Stomach (tissue), 9 donors: ENCODE measurements around the gene TLK1. TPM values are rescaled to one million over a fixed set of nuclear protein-coding genes. Genes with fewer than 3 reads are reported as not detected.

Source experiments
- DNase-seq, 2 donors: peaks; one replicate each; pipeline versions ENCODE4 v3.0.0 to v3.0.0-alpha.2; 2013 to 2019
- H3K27ac ChIP-seq, 5 donors: fragments of 200-600 bp in 4 of 5; sonication (generic) in 4 of 5; one replicate each; pipeline ENCODE4 v1.5.1; 2013 to 2019; ENCODE audit warnings: mild to moderate bottlenecking in 1 of 5, moderate library complexity in 1 of 5
- H3K27me3 ChIP-seq, 3 donors: fragments of 200-600 bp; sonication (generic); one replicate each; pipeline ENCODE4 v1.5.1; 2017 to 2019; ENCODE audit warnings: mixed run types in 1 of 3
- H3K36me3 ChIP-seq, 4 donors: fragments of 200-600 bp; sonication (generic); 1 replicate in 3 of 4; 2 replicates in 1 of 4; pipeline ENCODE4 v1.5.1; 2016 to 2019
- H3K4me1 ChIP-seq, 4 donors: fragments of 200-600 bp; sonication (generic); one replicate each; pipeline ENCODE4 v1.5.1; 2016 to 2019
- H3K4me3 ChIP-seq, 4 donors: fragments of 200-600 bp; sonication (generic) in 3 of 4; one replicate each; pipeline ENCODE4 v1.5.1; 2016 to 2019; ENCODE audit warnings: mild to moderate bottlenecking in 1 of 4
- H3K9me3 ChIP-seq, 4 donors: fragments of 200-600 bp; sonication (generic); one replicate each; pipeline ENCODE4 v1.5.1; 2016 to 2019
- EP300 ChIP-seq: sonication (generic); formaldehyde crosslinking; IDR thresholded peaks from one replicate; pipeline ENCODE4 v1.6.1; 2017; ENCODE audit warnings: antibody characterized with exemption
- POLR2A ChIP-seq, 4 donors: fragments of 450-650 bp; IDR thresholded peaks; one replicate each; pipeline ENCODE4 v1.6.1; 2016; ENCODE audit warnings: antibody characterized with exemption in 4 of 4, control low read depth in 2 of 4, mild to moderate bottlenecking in 1 of 4, moderate library complexity in 1 of 4
- POLR2AphosphoS5 ChIP-seq, 3 donors: sonication (generic); formaldehyde crosslinking; IDR thresholded peaks; one replicate each; pipeline ENCODE4 v1.6.1; 2016; ENCODE audit warnings: antibody characterized with exemption in 3 of 3
- WGBS, 5 donors: extraction: QIAGEN DNeasy Blood & Tissue Kit in 3 of 5; methylation state at CpG; one replicate each; pipeline versions ENCODE4 v1.1.5 to v1.1.7; 2013 to 2018; 5-methylcytosine and 5-hydroxymethylcytosine counted together
- intact Hi-C: fragments of 100-400 bp; cut with DNase I; formaldehyde crosslinking; loops from one replicate; pipeline ENCODE4 v1.15.1; 2023; ENCODE audit warnings: low total_unique reads
- polyA plus RNA-seq, 3 donors: library from polyadenylated mRNA; stranded (reverse); fragments of 200-250 nt; gene quantifications; one replicate each; pipeline ENCODE4 v1.2.3, GENCODE V29; 2013
- total RNA-seq, 5 donors: library from RNA; depleted of rRNA; stranded (reverse); fragments of >200 nt; gene quantifications; one replicate each; pipeline versions ENCODE4 v1.1.0 to v1.2.3, GENCODE V29; 2014 to 2016
- TF ChIP-seq, protein P1 (sequence below), 7 experiments: fragments of 450-650 bp in 4 of 7; fragments of 200-600 bp in 3 of 7; sonication (generic) in 3 of 7; IDR thresholded peaks; one replicate each; pipeline ENCODE4 v1.5.1; 2016 to 2019; ENCODE audit warnings: antibody characterized with exemption in 7 of 7, control low read depth in 2 of 7, mild to moderate bottlenecking in 1 of 7
- donor health status: healthy with polysubstance abuse.
- donor health status: Bipolar disorder and iron deficiency.
- donor health status: healthy.

The TLK1 gene
- total and polyA plus RNA-seq, 8 donors: 10.1 to 135 (median 14.4) TPM

DNA sequence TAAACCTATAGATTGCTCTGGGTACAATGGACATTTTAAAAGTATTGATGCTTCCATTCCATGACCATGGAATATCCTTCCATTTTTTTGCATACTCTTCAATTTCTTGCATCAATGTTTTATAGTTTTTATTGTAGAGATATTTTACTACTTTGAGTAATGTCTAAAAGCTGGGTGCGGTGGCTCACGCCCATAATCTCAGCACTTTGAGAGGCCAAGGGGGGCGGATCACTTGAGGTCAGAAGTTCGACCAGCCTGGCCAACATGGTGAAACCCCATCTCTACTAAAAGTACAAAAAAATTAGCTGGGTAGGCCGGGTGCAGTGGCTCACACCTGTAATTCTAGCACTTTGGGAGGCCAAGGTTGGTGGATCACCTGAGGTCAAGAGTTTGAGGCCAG, 88.5 kb downstream of the TLK1 start:
- peaks cover 0 to 26% (median 21%) of the 10 kb centered on the region in 4 donors for H3K36me3 ChIP-seq
- no peak for DNase-seq
- H3K27me3 ChIP-seq: no peaks in the 10 kb centered on the region
- H3K4me3 ChIP-seq: no peak overlapping the region
- no peak for TF ChIP-seq POLR2AphosphoS5 (IDR thresholded peaks at IDR 0.05)
- no peak for TF ChIP-seq POLR2A (IDR thresholded peaks at IDR 0.05)
- TF ChIP-seq, protein P1, sequence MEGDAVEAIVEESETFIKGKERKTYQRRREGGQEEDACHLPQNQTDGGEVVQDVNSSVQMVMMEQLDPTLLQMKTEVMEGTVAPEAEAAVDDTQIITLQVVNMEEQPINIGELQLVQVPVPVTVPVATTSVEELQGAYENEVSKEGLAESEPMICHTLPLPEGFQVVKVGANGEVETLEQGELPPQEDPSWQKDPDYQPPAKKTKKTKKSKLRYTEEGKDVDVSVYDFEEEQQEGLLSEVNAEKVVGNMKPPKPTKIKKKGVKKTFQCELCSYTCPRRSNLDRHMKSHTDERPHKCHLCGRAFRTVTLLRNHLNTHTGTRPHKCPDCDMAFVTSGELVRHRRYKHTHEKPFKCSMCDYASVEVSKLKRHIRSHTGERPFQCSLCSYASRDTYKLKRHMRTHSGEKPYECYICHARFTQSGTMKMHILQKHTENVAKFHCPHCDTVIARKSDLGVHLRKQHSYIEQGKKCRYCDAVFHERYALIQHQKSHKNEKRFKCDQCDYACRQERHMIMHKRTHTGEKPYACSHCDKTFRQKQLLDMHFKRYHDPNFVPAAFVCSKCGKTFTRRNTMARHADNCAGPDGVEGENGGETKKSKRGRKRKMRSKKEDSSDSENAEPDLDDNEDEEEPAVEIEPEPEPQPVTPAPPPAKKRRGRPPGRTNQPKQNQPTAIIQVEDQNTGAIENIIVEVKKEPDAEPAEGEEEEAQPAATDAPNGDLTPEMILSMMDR (IDR thresholded peaks at IDR 0.05): no peak
- no peak overlapping the region for H3K27ac ChIP-seq
- 93 to 99% (median 97%) methylated on average over 5 of the region's 5 CpGs for WGBS, 5 donors
- peaks cover 0 to 6% (median 0%) of the 10 kb centered on the region in 4 donors for H3K4me1 ChIP-seq
- H3K9me3 ChIP-seq: no peaks in the 10 kb centered on the region
- intact Hi-C loops: no loop called here

GRCh38 chr2:171069286-171069956, 91.3 kb downstream of the TLK1 start:
- Histone ChIP-seq H3K36me3 (peaks cover 0 to 16% (median 13%) of the 10 kb centered on the region in 4 donors), H3K4me3 (no peak overlapping the region), H3K9me3 (no peaks in the 10 kb centered on the region), H3K27ac (no peak overlapping the region), H3K4me1 (peaks cover 4 to 15% (median 9%) of the 10 kb centered on the region in 4 donors), H3K27me3 (no peaks in the 10 kb centered on the region)
- WGBS, 5 donors: 84 to 88% (median 85%) methylated on average over 8 of the region's 8 CpGs
- TF ChIP-seq POLR2AphosphoS5 (IDR thresholded peaks at IDR 0.05): no peak
- no peak for TF ChIP-seq POLR2A (IDR thresholded peaks at IDR 0.05)
- TF ChIP-seq EP300: no peak
- TF ChIP-seq, protein P1 (IDR thresholded peaks at IDR 0.05): no peak
- intact Hi-C loops: no loop called here
- DNase-seq: no peak

GRCh38 chr2:171066110-171066509, 94.6 kb downstream of the TLK1 start:
- H3K27ac ChIP-seq: no peak overlapping the region
- TF ChIP-seq, protein P1 (IDR thresholded peaks at IDR 0.05): no peak
- TF ChIP-seq EP300: no peak
- TF ChIP-seq POLR2A (IDR thresholded peaks at IDR 0.05): no peak
- TF ChIP-seq POLR2AphosphoS5 (IDR thresholded peaks at IDR 0.05): no peak
- no peak overlapping the region for H3K4me3 ChIP-seq
- no peaks in the 10 kb centered on the region for H3K9me3 ChIP-seq
- H3K36me3 ChIP-seq: no peaks in the 10 kb centered on the region
- no peaks in the 10 kb centered on the region for H3K27me3 ChIP-seq
- 60 to 76% (median 68%) methylated on average over 1 of the region's 1 CpG for WGBS, 5 donors
- intact Hi-C loops: no loop called here
- peaks cover 4 to 22% (median 11%) of the 10 kb centered on the region in 4 donors for H3K4me1 ChIP-seq
- no peak for DNase-seq

- Histone ChIP-seq H3K4me3 (no peak overlapping the region), H3K4me1 (peaks cover 0 to 23% (median 0%) of the 10 kb centered on the region in 4 donors), H3K27ac (no peak overlapping the region), H3K9me3 (no peaks in the 10 kb centered on the region), H3K27me3 (no peaks in the 10 kb centered on the region), H3K36me3 (peaks cover 8 to 54% (median 41%) of the 10 kb centered on the region in 4 donors)
- DNase-seq: no peak
- TF ChIP-seq EP300 (no peak), POLR2AphosphoS5 (IDR thresholded peaks at IDR 0.05) (no peak), POLR2A (IDR thresholded peaks at IDR 0.05) (no peak)
- TF ChIP-seq, protein P1 (IDR thresholded peaks at IDR 0.05): no peak
- intact Hi-C loops: no loop called here
- 46 to 80% (median 60%) methylated on average over 2 of the region's 2 CpGs for WGBS, 5 donors
These were observed 103.1 kb downstream of the TLK1 start for GRCh38 chr2:171057575-171057974.
